Effector CD4-positive, alpha-beta T cell (primary cell): ENCODE results near the gene EWSR1.

Experiments used
- DNase-seq: peaks from one replicate; pipeline ENCODE4 v3.0.0-alpha.2; 2020

The EWSR1 gene

GRCh38 chr22:29320546-29320945 is 52.5 kb downstream of the EWSR1 start:
- no peak for DNase-seq

- DNase-seq, result no peak
Observed at GRCh38 chr22:29323641-29324040, 55.6 kb downstream of the EWSR1 start.

- no peak for DNase-seq
Observed at GRCh38 chr22:29325356-29325755, 57.3 kb downstream of the EWSR1 start.

GRCh38 chr22:29325785-29326315 is 57.8 kb downstream of the EWSR1 start:
- DNase-seq, result no peak

- DNase-seq, result no peak
Observed at GRCh38 chr22:29326481-29326880, 58.4 kb downstream of the EWSR1 start.

GRCh38 chr22:29327089-29327764 is 59.2 kb downstream of the EWSR1 start:
- DNase-seq, result no peak

GRCh38 chr22:29328055-29328454 is 60.0 kb downstream of the EWSR1 start:
- DNase-seq, result no peak

- no peak for DNase-seq
Observed at GRCh38 chr22:29328566-29329500, 60.8 kb downstream of the EWSR1 start.

- no peak for DNase-seq
Observed at GRCh38 chr22:29329581-29329980, 61.5 kb downstream of the EWSR1 start.

- DNase-seq, result no peak
Observed at GRCh38 chr22:29330291-29330690, 62.2 kb downstream of the EWSR1 start.

GRCh38 chr22:29330753-29331152 is 62.7 kb downstream of the EWSR1 start:
- no peak for DNase-seq

GRCh38 chr22:29331213-29331612 is 63.1 kb downstream of the EWSR1 start:
- DNase-seq, result no peak

GRCh38 chr22:29331658-29332300 is 63.7 kb downstream of the EWSR1 start:
- no peak for DNase-seq

- no peak for DNase-seq
Observed at GRCh38 chr22:29332886-29333496, 64.9 kb downstream of the EWSR1 start.

- DNase-seq, result no peak
Observed at GRCh38 chr22:29334148-29334547, 66.1 kb downstream of the EWSR1 start.

- DNase-seq, result no peak
Observed at GRCh38 chr22:29334696-29335344, 66.8 kb downstream of the EWSR1 start.

- DNase-seq, result no peak
Observed at GRCh38 chr22:29335656-29336055, 67.6 kb downstream of the EWSR1 start.

- no peak for DNase-seq
Observed at GRCh38 chr22:29336751-29337490, 68.9 kb downstream of the EWSR1 start.

GRCh38 chr22:29337631-29338284 is 69.7 kb downstream of the EWSR1 start:
- DNase-seq, result no peak

- no peak for DNase-seq
Observed at GRCh38 chr22:29338398-29338797, 70.3 kb downstream of the EWSR1 start.
